DOHH2 (cell line): Measurements from ENCODE around the gene ANXA8.

Experiments
- H3F3A ChIP-seq: fragments of 200-600 bp; sonication (generic), shearing (Covaris generic); 2 replicates; pipeline ENCODE4 v1.6.0; 2016; ENCODE audit warnings: antibody characterized with exemption, mild to moderate bottlenecking; ENCODE audit not compliant: control insufficient read depth, insufficient read depth
- H3K27ac ChIP-seq: fragments of 200-600 bp; sonication (generic); 2 replicates; pipeline ENCODE4 v1.5.1; 2014; ENCODE audit warnings: low read depth, mild to moderate bottlenecking, low read length, moderate library complexity
- H3K27me3 ChIP-seq: fragments of 200-600 bp; sonication (generic); 2 replicates; pipeline ENCODE4 v1.6.1; 2014; ENCODE audit warnings: mild to moderate bottlenecking, low read length, mixed read lengths; ENCODE audit not compliant: control insufficient read depth
- H3K36me3 ChIP-seq: fragments of 200-600 bp; sonication (generic); 2 replicates; pipeline ENCODE4 v1.6.1; 2014; ENCODE audit warnings: mild to moderate bottlenecking, low read length, moderate library complexity, mixed read lengths; ENCODE audit not compliant: control insufficient read depth
- H3K4me1 ChIP-seq: fragments of 200-600 bp; sonication (generic); 2 replicates; pipeline ENCODE4 v1.6.1; 2014; ENCODE audit warnings: mild to moderate bottlenecking, low read length, mixed read lengths; ENCODE audit not compliant: control insufficient read depth
- H3K4me2 ChIP-seq: fragments of 200-600 bp; sonication (generic); 2 replicates; pipeline ENCODE4 v1.6.0; 2014; ENCODE audit warnings: mild to moderate bottlenecking, low read length, moderate library complexity
- H3K4me3 ChIP-seq: fragments of 200-600 bp; sonication (generic); 2 replicates; pipeline ENCODE4 v1.5.1; 2014; ENCODE audit warnings: mild to moderate bottlenecking, low read length, mixed read lengths
- H3K79me2 ChIP-seq: fragments of 200-600 bp; sonication (generic); 2 replicates; pipeline ENCODE4 v1.6.1; 2014; ENCODE audit warnings: mild to moderate bottlenecking, low read length, mixed read lengths; ENCODE audit not compliant: control insufficient read depth
- H3K9me2 ChIP-seq: fragments of 200-600 bp; sonication (generic); replicated peaks from 2 replicates; pipeline ENCODE4 v1.6.1; 2014; ENCODE audit warnings: mild to moderate bottlenecking, low read length, mixed read lengths; ENCODE audit not compliant: control insufficient read depth
- H3K9me3 ChIP-seq: fragments of 200-600 bp; sonication (generic); 2 replicates; pipeline ENCODE4 v1.6.1; 2014; ENCODE audit warnings: antibody characterized with exemption, low read length, mixed read lengths; ENCODE audit not compliant: control insufficient read depth, insufficient read depth
- H4K20me1 ChIP-seq: fragments of 200-600 bp; sonication (generic); 2 replicates; pipeline ENCODE4 v1.6.0; 2014; ENCODE audit warnings: low read depth, mild to moderate bottlenecking, antibody characterized with exemption, low read length, moderate library complexity; ENCODE audit not compliant: control insufficient read depth, insufficient read depth
- CTCF ChIP-seq: fragments of 200-600 bp; sonication (generic); IDR thresholded peaks from one replicate; pipeline ENCODE4 v1.5.1; 2014; ENCODE audit warnings: antibody characterized with exemption, mild to moderate bottlenecking, low read depth, low read length; ENCODE audit not compliant: poor library complexity, severe bottlenecking
- EZH2phosphoT487 ChIP-seq: fragments of 200-600 bp; sonication (generic); IDR thresholded peaks from 2 replicates; pipeline ENCODE4 v1.6.1; 2017; ENCODE audit warnings: borderline replicate concordance, mild to moderate bottlenecking, antibody characterized with exemption, low read length, moderate library complexity, mixed read lengths

ANXA8 gene

GRCh38 chr10:47442351-47442750, 41.6 kb downstream of the ANXA8 start:
- Histone ChIP-seq H3K27ac (no peak overlapping the region), H3K9me3 (no peaks in the 10 kb centered on the region)
- no peak for TF ChIP-seq EZH2phosphoT487
- no peak for TF ChIP-seq CTCF

GRCh38 chr10:47441938-47442337, 42.0 kb downstream of the ANXA8 start:
- Histone ChIP-seq H4K20me1 (no peaks in the 10 kb centered on the region), H3K4me2 (no peak overlapping the region), H3K9me3 (no peaks in the 10 kb centered on the region), H3K79me2 (no peaks in the 10 kb centered on the region), H3K36me3 (no peaks in the 10 kb centered on the region), H3K9me2 (no peaks in the 10 kb centered on the region), H3F3A (no peaks in the 10 kb centered on the region), H3K4me3 (no peak overlapping the region), H3K27me3 (no peaks in the 10 kb centered on the region), H3K27ac (no peak overlapping the region), H3K4me1 (no peaks in the 10 kb centered on the region)
- TF ChIP-seq EZH2phosphoT487 (no peak), CTCF (no peak)

More at GRCh38 chr10:47442351-47442750, 41.6 kb downstream of the ANXA8 start:
- Histone ChIP-seq H4K20me1 (no peaks in the 10 kb centered on the region), H3K79me2 (no peaks in the 10 kb centered on the region), H3K4me3 (no peak overlapping the region), H3K9me2 (no peaks in the 10 kb centered on the region), H3K4me1 (no peaks in the 10 kb centered on the region), H3K4me2 (no peak overlapping the region), H3K27me3 (no peaks in the 10 kb centered on the region), H3K36me3 (no peaks in the 10 kb centered on the region), H3F3A (no peaks in the 10 kb centered on the region)

- H3K27me3 ChIP-seq: no peaks in the 10 kb centered on the region
- no peaks in the 10 kb centered on the region for H3K4me1 ChIP-seq
- no peaks in the 10 kb centered on the region for H3K79me2 ChIP-seq
- no peaks in the 10 kb centered on the region for H3F3A ChIP-seq
- TF ChIP-seq EZH2phosphoT487: no peak
- no peak for TF ChIP-seq CTCF
- no peaks in the 10 kb centered on the region for H3K9me3 ChIP-seq
- no peaks in the 10 kb centered on the region for H3K9me2 ChIP-seq
- H3K36me3 ChIP-seq: no peaks in the 10 kb centered on the region
- no peak overlapping the region for H3K4me3 ChIP-seq
- H4K20me1 ChIP-seq: no peaks in the 10 kb centered on the region
- no peak overlapping the region for H3K4me2 ChIP-seq
- no peak overlapping the region for H3K27ac ChIP-seq
Measured at GRCh38 chr10:47440207-47440606, 43.7 kb downstream of the ANXA8 start.
